ENCODE measurements around the gene USP21. TPM values are rescaled to one million over a fixed set of nuclear protein-coding genes. Genes with fewer than 3 reads are reported as not detected.

USP21 gene
- polyA plus RNA-seq, 2 of the 4 experiments (the other 2 are of a cell fraction), result 22.6 to 23.6 TPM

- Histone ChIP-seq H3K27ac (peak within 1 kb of the TSS; percentile 93), H3K4me1 (peaks cover 29% of the 10 kb centered on the region), H3K4me3 (peak within 1 kb of the TSS; percentile 84), H3K9me3 (no peaks in the 10 kb centered on the region), H3K4me2 (peak within 1 kb of the TSS; percentile 90)
- 5% methylated on average over 46 of the region's 53 CpGs for WGBS (ENCODE audit: missing lambda C conversion rate)
- ChIA-PET CTCF (interaction anchor here (0.6 to 18.8 kb wide), 10 partner anchors 9 to 182 kb away, joined by 3 to 319 read pairs (median 5); partner anchors contain the start of genes APOA2, FCER1G, PPOX and TOMM40L), POLR2A (interaction anchor here (0.5 to 1.8 kb wide), 17 partner anchors 8 to 187 kb away, joined by 3 to 23 read pairs (median 4); partner anchors contain the start of genes PPOX, SDHC, TOMM40L and UFC1)
- DNase-seq (ENCODE audit: low read depth in 1 of 2, low spot score in 1 of 2), result peak; percentile 94 to 99
- peak; percentile 95 to 98 for ATAC-seq
- peak; percentile 61 for FAIRE-seq
- TF ChIP-seq MAX (IDR thresholded peaks at IDR 0.05), result peak; percentile 64
- no peak for TF ChIP-seq KDM1A (IDR thresholded peaks at IDR 0.05; ENCODE audit: low read depth)
- TF ChIP-seq JUNB (IDR thresholded peaks at IDR 0.05), result no peak
- peak; percentile 83 for TF ChIP-seq KDM5A (IDR thresholded peaks at IDR 0.05)
- TF ChIP-seq, protein P1, sequence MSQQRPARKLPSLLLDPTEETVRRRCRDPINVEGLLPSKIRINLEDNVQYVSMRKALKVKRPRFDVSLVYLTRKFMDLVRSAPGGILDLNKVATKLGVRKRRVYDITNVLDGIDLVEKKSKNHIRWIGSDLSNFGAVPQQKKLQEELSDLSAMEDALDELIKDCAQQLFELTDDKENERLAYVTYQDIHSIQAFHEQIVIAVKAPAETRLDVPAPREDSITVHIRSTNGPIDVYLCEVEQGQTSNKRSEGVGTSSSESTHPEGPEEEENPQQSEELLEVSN (IDR thresholded peaks at IDR 0.05; ENCODE audit: borderline replicate concordance, low read depth), result peak; percentile 44; the same call in 1 of the 2 replicates
- TF ChIP-seq HEYL (CRISPR knock-in tag; IDR thresholded peaks at IDR 0.05), result no peak
- TF ChIP-seq RNF2 (IDR thresholded peaks at IDR 0.05; ENCODE audit: borderline replicate concordance, low read depth), result no peak
- TF ChIP-seq CHD4 (IDR thresholded peaks at IDR 0.05; ENCODE audit: borderline replicate concordance), result no peak
- TF ChIP-seq RAD21 (conservative IDR thresholded peaks at IDR 0.05 in 1 of 2, IDR thresholded peaks at IDR 0.05 in 1 of 2), result no peak
- TF ChIP-seq CBX2 (IDR thresholded peaks at IDR 0.05; ENCODE audit: borderline replicate concordance, low read depth), result no peak
- no peak for TF ChIP-seq ZSCAN20 (CRISPR knock-in tag; IDR thresholded peaks at IDR 0.05)
- TF ChIP-seq POLR2A (IDR thresholded peaks at IDR 0.05; ENCODE audit: low read length), result peak; percentile 84
- 0 out of 2 replicates have a peak, but pooled peaks have one; percentile 29 for TF ChIP-seq MYC (IDR thresholded peaks at IDR 0.05; ENCODE audit: borderline replicate concordance, low read length)
- no peak for TF ChIP-seq ELK1 (IDR thresholded peaks at IDR 0.05; ENCODE audit: low read depth, low read length)
- TF ChIP-seq BHLHE40 (IDR thresholded peaks at IDR 0.05; ENCODE audit: low read depth, low read length), result no peak
- TF ChIP-seq BCL3 (IDR thresholded peaks at IDR 0.05), result peak; percentile 52; the same call in 1 of the 3 replicates
- no peak for TF ChIP-seq SREBF2 (IDR thresholded peaks at IDR 0.05)
- no peak for TF ChIP-seq POLR2AphosphoS2 (conservative IDR thresholded peaks at IDR 0.05; ENCODE audit: low read length)
- no peak for TF ChIP-seq SMC3 (IDR thresholded peaks at IDR 0.05)
- no peak for TF ChIP-seq NFE2L2 (conservative IDR thresholded peaks at IDR 0.05; ENCODE audit: low read length)
- TF ChIP-seq JUN (IDR thresholded peaks at IDR 0.05), result peak; percentile 60 to 89; a peak in 4 of 5 replicates
- 0 out of 2 replicates have a peak, but pooled peaks have one; percentile 9 for TF ChIP-seq HOXB5 (CRISPR knock-in tag; IDR thresholded peaks at IDR 0.05)
- TF ChIP-seq TFCP2L1 (CRISPR knock-in tag; IDR thresholded peaks at IDR 0.05), result no peak
- peak; percentile 84; the same call in 1 of the 2 replicates for TF ChIP-seq PHF8 (IDR thresholded peaks at IDR 0.05; ENCODE audit: borderline replicate concordance, low read depth)
- no peak for TF ChIP-seq FOSB (CRISPR knock-in tag; IDR thresholded peaks at IDR 0.05)
- TF ChIP-seq NR3C1 (IDR thresholded peaks at IDR 0.05), result no peak
- TF ChIP-seq TP53 (CRISPR knock-in tag; IDR thresholded peaks at IDR 0.05), result no peak
- no peak for TF ChIP-seq FOSL2 (IDR thresholded peaks at IDR 0.05)
- no peak for TF ChIP-seq FOSL2 (CRISPR knock-in tag; IDR thresholded peaks at IDR 0.05)
- TF ChIP-seq NPAS2 (CRISPR knock-in tag; IDR thresholded peaks at IDR 0.05; ENCODE audit: borderline replicate concordance), result no peak
- no peak for TF ChIP-seq HOXA7 (CRISPR knock-in tag; IDR thresholded peaks at IDR 0.05)
- TF ChIP-seq ZFP36 (IDR thresholded peaks at IDR 0.05; ENCODE audit: borderline replicate concordance, partially characterized antibody), result no peak
- no peak for TF ChIP-seq CEBPB (IDR thresholded peaks at IDR 0.05)
- TF ChIP-seq, protein P2, sequence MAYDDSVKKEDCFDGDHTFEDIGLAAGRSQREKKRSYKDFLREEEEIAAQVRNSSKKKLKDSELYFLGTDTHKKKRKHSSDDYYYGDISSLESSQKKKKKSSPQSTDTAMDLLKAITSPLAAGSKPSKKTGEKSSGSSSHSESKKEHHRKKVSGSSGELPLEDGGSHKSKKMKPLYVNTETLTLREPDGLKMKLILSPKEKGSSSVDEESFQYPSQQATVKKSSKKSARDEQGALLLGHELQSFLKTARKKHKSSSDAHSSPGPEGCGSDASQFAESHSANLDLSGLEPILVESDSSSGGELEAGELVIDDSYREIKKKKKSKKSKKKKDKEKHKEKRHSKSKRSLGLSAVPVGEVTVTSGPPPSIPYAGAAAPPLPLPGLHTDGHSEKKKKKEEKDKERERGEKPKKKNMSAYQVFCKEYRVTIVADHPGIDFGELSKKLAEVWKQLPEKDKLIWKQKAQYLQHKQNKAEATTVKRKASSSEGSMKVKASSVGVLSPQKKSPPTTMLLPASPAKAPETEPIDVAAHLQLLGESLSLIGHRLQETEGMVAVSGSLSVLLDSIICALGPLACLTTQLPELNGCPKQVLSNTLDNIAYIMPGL (CRISPR knock-in tag; IDR thresholded peaks at IDR 0.05; ENCODE audit: borderline replicate concordance), result peak; percentile 33; the same call in 1 of the 2 replicates
- no peak for TF ChIP-seq EP300 (IDR thresholded peaks at IDR 0.05)
- no peak for TF ChIP-seq MAFK (IDR thresholded peaks at IDR 0.05; ENCODE audit: partially characterized antibody)
- TF ChIP-seq CHD2 (IDR thresholded peaks at IDR 0.05; ENCODE audit: low read length, partially characterized antibody), result no peak
Measured at GRCh38 chr1:161201836-161202712, 42.8 kb downstream of the USP21 start, which contains the start of gene NDUFS2. TSS of gene NDUFS2 (plus strand) at chr1:161202367. CDS start at chr1:161202386, 19 bp downstream.
